ENCODE results near the gene TMCC1.
"Not testable (repeated sequence)": the region's sequence is repeated elsewhere in the genome, so short reads cannot be mapped to it uniquely, and the experiment has no call there.

TMCC1 gene

DNA sequence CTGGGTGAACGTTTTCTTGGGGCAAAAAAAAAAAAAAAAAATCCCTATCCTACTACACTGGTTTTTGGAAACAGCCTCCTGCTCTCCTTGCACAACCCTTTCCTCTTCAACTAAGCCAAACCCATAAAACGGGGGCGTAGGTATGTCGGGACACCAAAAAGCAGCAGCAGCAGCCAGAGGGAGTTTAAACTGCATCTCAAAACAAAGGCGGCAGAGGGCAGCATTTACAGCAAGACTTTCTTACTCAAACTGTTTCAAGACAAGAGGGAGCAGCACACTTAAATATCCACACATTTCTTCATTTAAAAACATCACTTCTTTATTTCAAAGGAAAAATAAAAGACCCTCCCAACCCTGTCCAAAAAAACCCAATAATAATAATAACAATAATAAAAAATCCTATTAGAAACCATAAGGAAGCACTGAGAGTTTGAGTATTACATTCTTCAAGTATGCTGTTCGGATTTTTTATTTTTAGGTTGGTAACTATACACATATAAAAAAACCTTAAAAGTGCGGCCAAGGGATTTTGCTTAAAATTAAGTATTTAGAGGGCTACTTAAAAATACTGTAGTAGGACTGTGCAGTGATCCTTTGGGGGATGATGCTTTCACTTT lies 243.1 kb downstream of the TMCC1 start:
- DNase-seq (ENCODE audit: low spot score), result peak; percentile 62

DNA sequence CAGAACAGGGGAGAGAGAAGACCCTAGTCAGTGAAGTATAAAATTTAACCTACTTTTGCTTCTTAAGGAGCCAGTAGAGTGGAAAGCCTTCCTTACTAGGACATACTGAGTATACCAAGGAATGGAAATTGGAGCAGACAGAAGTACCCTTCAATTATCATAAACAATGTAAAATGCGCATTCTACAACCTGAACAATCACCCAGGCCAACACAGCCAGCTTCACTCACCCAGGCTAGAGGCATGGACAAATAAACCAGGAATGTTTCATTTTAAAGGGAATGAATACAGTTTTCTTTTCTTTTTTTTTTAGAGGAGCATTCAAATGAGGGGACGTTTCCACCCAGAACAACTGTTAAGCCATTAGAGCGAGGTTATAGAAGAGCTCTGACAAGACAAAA lies 245.1 kb downstream of the TMCC1 start:
- no peak for DNase-seq (ENCODE audit: low spot score)

DNA sequence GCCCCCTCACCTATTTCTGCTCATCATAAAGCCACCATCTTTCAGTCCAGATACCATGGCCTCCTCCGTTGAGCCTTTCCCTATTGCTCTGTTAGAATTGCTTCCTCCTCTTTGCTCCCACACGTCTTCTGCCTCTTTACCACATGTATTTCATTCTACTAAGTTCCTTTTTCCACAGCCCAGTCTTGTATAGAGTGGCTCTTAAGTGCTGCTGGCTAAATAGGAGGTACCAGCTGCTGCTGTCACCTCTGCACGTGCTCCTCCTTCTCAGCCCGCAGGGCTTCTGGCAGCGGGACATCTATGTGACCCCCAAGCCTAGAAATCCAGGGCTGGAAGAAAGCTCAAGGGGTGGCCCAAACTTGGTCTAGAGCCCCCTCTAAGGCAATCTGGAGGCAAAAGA lies 248.2 kb downstream of the TMCC1 start:
- DNase-seq (ENCODE audit: low spot score), result no peak

DNA sequence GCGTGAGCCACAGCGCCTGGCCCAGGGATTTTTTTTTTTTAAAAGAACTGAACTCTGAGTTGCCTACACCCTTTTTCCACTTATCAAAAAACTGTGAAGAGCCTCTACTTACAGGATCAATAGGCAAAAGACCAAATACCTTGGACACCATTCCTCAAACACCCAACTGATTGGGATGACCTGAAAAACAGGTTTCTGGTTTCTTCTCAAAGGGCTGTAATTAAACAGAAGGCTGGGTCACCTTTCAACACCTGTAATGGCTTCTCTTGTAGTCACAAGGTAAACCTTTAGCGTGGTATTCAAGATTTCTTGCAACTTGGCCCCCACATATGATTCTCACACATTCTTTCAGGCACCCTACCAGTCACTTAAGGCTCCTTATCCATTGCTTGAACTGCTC lies 248.7 kb downstream of the TMCC1 start:
- no peak for DNase-seq (ENCODE audit: low spot score)

DNA sequence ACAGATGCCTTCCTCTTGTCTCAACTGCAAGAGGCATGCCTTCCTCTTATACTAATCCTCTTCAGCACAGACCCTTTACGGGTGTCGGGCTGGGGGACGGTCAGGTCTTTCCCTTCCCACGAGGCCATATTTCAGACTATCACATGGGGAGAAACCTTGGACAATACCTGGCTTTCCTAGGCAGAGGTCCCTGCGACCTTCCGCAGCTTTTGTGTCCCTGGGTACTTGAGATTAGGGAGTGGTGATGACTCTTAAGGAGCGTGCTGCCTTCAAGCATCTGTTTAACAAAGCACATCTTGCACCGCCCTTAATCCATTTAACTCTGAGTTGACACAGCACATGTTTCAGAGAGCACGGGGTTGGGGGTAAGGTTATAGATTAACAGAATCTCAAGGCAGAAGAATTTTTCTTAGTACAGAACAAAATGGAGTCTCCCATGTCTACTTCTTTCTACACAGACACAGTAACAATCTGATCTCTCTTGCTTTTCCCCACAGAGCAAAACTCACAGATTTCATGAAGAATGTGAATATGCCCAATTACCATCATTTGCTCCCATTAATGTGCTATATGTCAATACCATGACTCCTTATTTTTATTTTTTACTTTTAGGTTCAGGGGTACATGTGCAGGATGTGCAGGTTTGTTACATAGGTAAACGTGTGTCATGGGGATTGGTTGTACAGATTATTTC lies 251.8 kb downstream of the TMCC1 start:
- DNase-seq (ENCODE audit: low spot score), result not testable (repeated sequence)

DNA sequence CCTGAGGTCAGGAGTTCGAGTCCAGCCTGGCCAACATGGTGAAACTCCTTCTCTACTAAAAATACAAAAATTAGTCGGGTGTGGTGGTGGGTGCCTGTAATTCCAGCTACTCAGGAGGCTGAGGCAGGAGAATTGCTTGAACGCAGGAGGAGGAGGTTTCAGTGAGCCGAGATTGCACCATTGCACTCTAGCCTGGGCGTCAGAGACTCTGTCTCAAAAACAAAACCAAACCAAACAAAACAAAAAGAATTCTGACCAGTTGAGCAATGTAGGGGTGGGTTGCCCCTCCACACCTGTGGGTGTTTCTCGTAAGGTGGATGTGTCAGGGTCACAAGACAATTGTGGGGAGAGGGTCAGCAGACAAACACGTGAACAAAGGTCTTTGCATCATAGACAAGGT lies 252.5 kb downstream of the TMCC1 start:
- DNase-seq (ENCODE audit: low spot score), result not testable (repeated sequence)

DNA sequence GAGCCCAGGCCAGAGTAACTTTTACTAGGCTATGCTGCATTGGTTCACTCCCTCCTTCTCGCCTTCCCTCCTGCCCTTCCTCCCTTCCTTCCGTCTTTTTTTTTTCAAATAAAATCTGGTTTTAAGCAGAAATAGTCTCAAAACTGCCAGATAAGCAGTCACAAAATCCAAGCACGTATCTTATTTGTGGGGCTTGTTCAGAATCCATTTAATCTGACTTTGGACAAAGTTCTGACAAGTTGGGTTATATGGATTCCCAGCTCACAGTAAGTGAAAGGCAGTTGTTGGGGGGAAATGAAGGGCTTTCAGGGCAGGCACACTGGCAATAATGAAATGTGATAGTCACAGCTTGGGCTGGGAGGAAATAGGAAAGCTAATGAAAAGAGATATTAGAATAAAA lies 255.0 kb downstream of the TMCC1 start:
- DNase-seq (ENCODE audit: low spot score), result no peak

DNA sequence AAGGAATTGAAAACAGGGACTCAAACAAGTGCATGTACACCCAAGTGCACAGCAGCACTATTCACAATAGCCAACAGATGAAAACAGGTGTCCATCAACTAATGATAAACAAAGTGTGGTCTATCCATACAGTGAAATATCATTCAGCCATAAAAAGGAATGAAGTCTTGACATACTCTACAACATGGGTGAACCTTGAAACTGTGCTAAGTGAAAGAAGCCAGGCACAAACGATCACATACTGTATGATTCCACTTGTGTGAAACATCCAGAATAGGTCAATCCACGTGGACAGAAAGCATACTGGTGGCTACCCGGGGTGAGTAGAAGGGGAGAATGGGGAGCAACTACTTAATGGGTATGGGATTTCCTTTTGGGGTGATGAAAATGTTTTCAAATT lies 257.4 kb downstream of the TMCC1 start:
- no peak for DNase-seq (ENCODE audit: low spot score)

DNA sequence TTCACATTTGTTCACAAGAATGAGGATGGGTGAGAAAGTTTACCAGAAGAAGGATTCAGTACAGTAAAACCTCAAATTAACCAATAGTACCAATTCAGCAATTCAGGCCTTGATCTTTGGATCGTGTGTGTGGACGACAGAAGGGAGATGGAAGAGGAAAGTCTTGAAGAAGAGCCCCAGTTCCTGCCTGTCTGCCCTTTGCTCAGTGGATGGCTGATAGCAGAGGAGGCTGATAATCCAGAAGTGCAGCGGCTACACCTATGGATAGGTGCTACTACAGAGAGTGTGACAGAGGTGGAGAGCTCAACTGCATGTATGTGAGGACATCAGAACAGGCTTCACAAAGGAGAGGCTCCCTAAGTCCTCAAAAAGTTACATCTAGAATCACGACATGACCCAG lies 257.9 kb downstream of the TMCC1 start:
- DNase-seq (ENCODE audit: low spot score), result no peak

DNA sequence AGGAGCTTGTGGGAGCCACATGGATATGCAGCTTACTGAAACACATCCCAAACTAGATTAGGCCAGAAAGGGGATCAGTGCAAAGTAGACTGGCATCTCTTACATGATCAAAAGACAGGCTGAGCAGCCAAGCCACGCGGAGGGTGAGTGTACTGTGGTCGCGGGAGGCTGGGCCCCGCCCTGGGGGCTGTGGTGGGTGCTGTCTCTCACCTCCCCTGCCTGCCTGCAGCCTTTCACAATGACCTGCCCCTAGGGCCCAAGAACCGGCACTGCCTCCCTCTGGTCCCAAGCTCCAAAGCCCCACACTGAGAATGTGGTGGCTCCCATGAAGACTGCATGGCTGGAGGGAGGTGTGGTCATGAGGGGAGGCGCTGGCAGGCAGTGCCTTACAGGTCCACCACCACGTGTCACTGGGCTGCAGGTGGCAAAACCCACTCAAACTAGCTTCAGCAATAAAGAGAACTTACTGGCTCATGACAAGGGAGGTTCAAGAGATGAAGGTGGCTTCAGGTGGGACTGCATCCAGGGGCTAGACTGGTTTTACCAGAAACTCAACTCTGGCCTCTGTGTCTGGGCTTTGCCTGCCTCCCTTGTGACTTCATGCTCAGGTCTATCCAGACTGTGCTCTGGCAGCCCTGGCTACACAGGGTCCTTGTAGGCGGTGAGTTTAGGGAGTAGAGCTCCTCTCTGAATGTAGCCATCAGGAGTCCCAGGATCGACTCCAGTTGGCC lies 259.6 kb downstream of the TMCC1 start:
- no peak for DNase-seq (ENCODE audit: low spot score)

DNA sequence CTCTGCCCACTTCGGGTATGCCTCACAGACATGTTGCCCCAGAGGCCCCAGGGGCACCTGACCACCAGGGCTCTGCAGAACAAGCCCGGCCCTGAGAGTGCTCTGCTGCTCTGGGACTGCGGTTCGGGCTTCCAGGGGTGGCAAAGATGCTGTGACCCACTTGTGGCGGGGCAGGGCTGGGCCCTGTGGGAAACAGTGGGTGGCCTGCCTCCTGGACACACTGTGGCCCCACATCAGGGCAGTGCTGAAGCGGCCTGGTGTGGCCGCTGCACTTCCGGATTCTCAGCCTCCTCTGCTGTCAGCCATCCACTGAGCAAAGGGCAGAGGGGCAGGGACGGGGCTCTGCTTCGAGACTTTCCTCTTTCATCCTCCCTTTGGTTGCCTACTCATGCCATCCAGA lies 260.5 kb downstream of the TMCC1 start:
- DNase-seq (ENCODE audit: low spot score), result no peak

DNA sequence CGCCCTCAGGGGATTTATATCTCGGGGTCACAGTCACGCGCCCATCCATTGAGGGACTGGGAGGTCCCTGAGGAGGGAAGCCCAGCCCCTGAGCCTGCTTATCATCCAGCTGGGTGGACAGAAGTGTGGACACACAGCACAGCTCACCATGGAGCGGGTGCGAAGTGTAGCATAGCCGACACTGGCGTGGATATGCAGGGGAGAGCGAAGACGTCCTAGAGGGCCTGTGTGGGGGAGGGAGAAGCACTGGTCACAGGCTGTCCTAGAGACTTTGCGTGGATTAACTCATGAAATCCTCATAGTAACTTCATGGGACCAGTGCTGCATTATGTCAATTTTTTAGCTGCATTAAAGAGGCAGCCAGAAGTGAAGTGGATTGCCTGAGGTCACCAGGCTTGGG lies 261.0 kb downstream of the TMCC1 start:
- DNase-seq (ENCODE audit: low spot score), result no peak

DNA sequence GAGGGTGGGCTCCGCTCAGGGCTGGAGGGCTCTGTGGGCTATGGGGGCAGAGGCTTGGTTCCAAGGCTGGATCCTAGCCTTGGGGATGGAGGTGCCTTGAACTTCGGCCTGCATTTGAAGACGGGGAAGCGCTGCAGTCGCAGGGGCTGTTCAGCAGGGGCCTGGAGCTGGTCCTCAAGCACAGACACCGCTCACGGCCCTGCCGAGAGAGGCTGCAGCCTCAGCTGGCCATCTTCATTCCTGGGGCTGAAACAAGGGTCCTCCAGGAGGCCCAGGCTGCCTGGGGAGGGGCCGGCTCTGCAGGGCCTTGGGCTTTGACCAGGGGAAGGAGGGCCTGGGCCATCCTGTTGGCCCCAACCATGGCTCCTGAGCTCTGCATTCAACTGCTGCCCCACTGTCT lies 261.5 kb downstream of the TMCC1 start:
- no peak for DNase-seq (ENCODE audit: low spot score)

DNA sequence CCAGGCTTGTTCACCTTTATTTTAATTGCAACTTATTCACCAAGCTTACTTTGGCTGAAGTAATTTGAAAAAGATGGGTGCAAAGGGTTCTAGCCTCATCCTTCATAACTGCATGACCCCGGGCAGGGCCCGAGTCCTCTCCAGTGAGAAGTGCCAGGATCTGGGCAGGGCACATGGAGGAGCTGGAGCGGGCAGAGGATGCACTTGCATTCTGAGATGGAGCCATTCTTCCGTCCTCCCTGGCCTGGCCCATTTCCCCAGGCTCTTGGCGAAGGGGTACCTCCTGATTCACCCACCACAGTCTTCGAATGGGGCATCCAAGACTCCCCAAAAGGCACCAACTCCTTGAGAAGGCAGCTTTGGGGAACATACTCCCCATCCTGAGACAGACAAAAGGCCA lies 264.5 kb downstream of the TMCC1 start:
- no peak for DNase-seq (ENCODE audit: low spot score)

DNA sequence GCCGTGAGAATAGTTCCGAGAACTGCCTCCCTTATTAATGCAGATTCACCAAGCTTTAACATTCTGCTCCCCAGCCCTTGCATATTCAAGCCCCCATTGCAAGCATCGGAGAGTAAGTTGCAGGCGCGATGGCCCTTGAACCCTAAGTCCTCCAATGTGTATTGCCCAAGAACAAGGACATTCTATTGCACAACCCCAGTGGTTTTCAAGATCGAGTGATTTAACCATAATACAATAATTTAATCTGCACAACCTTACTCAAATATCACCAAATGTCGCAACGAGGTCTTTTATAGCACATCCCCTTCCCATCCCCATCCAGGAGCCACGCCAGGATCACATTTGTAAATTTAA lies 265.4 kb downstream of the TMCC1 start:
- DNase-seq (ENCODE audit: low spot score), result no peak

DNA sequence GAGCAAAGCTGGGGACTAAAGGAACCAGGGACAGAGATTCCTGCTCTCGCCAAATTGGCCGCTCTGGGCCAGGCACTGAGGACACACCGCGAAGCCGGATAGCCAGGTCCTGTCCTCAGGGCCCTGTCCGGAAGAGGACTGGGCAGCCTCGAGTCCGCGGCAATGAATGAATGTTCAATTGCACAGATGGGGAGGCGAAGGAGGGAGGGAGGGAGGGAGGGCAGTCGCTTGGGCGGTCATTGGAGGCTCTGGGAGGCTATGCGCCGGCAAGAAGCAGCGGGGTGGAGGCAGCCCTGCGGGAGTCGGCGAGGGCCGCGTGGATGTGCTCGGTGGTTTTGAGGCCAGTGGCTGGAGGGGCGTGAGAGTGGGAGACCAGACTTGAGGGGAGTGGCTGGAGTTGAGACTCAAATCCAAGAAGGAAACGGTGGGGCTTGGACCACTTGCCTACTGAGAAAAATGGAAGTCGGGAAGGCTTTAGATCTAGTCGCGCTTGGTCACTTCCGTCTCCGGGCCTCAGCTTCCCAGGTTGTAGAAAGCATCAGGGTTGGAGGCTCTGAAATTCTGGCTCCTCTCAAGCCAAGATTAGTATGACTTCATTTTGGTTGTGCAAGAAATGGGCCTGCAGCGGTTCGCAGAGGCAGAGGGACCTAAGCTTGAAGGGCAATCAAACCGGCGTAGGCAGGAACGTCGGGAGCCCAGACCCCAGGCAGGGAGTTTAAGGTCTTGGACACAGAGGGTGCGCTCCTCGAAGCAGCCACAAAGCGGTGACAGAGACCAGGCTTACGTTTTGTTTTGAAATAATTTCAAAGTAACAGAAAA lies 266.0 kb downstream of the TMCC1 start:
- DNase-seq (ENCODE audit: low spot score), result peak; percentile 59

DNA sequence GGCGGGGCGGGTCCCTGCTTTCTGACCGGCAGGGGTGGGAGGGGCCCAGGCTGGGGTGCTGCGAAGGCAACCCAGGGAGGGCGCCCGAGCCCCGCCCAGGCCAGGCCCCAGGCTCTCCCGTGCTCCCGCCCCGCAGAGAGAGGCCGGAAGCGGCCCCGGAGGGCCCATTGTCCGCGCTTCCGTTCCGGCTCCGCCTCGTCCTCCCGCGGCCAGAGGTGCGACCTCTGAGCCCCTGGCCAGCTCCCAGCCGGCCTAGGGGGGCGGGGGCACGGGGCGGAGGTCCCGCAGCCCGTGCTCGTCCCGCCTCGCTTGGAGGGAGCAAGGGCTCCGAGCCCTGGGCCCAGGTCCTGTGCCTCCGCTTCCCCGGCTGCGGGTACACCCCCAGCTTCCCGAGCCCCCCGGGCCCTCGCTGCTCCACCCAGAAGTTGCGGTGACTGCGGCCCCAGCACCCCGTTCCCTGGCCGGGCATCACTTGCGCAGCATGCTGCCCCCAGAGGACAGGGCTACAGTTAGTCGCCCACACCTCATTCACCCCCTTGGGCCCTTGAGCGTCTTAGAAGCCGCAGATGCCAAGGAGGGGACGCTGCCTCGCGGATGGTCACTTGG lies 266.7 kb downstream of the TMCC1 start:
- DNase-seq (ENCODE audit: low spot score), result peak; percentile 70

DNA sequence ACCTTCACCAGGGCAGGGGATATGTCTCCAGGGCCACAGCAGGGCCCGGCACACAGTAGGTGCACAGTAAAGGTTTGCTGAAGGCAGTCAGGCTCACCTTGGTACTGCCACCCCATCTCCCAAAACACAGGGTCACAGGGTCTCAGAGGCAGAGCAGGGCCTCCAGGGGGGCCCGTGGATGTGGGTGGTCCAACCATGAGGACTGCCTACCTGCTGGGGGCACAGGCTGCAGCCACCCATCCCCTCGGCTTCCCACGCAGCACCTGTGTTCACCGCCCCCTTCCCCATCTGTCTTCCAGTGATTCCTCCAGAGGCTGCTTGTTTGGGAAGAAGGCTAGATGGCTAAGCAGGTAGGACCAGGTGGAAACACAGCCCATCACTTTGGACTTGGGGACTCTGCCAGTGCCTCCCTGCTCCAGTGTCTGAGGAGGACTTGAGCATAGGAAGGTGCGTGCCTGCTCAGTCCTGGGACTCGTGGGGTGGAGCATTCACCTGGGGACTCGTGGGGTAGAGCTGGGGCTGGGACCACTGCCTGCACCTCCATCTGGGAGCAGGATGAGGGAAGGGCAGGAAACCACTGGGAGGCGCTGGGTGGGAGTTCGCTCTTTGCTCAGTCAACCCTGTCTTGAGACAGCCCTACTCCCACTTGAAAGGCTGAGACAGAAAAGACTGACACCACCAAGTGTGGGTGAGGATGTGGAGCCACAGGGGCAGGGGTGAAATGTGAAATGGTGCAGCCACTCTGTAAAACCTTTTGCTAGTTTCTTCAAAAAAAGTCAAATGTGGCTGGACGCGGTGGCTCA lies 268.2 kb downstream of the TMCC1 start:
- no peak for DNase-seq (ENCODE audit: low spot score)

DNA sequence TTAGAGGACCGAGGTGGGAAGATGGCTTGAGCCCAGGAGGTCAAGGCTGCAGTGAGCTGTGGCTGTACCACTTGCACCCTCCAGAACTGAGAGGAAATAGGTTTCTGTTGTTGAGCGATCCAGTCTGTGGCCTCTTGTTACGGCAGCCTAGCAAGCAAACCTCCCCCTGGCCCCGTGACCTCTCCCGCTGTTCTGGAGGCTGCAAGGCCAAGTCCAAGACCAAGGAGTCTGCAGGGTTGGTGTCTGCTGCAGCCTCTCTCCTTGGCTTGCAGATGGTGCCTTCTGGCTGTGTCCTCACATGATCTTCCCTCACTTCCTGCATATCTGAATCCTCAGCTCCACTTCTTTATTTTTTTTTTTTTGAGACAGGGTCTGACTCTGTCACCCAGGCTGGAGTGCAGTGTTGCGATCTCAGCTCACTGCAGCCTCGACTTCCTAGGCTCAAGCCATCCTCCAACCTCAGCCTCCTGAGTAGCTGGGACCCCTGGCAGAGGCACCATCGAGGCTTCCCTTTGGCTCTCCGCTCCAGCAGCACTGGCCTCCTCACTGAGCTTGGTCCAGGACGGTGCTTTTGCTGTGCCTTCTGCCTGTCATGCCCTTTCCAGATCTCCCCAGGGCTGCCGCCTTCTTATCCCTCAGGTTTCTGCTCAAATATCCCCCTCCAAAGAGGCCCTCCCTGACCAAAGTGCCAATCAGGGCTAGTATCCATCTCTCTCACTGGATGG lies 269.0 kb downstream of the TMCC1 start:
- DNase-seq (ENCODE audit: low spot score), result no peak

DNA sequence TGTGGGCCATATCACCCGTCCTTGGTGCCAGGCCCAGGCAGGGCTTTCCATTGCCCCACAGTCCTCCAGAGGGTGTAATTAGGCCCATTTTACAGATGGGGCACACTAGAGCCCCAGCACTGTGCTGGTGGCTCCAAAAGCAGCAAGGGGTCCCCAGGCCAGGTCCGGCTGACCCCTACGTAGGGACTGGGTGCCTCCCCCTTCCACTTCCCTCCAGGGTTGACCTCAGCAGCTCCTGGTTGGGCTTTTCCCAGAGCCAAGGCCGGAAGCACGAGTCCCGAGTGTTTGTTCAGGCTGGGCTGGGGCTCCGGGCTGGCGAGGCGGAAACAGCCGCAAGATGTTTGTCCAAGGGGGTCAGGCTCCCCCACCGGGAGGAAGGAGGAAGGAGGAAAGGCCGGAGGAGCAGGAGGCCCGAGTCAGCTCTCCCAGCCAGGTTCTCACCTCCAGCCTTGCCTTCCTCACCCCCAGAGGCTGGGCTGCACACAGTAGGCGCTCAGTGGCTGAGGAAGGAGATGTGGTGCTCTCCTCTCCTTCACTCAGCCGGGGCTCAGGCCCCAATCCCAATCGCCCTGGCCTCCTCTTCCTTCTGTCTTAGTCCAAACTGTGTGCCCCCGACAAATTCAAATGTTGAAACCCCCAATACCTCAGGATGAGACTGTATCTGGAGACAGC lies 269.9 kb downstream of the TMCC1 start:
- no peak for DNase-seq (ENCODE audit: low spot score)

Data from hematopoietic multipotent progenitor cell treated with erythropoietin and hydrocortisone succinate and interleukin-3 and kit ligand, for 15 days (in vitro differentiated cells).